A673 (cell line): ENCODE data around the gene ZNF213. TPM values are rescaled to one million over a fixed set of nuclear protein-coding genes. Genes with fewer than 3 reads are reported as not detected.

Experiments used
- BruUV-seq: library from RNA; stranded (reverse); fragments of 400-500 nt; replicated peaks from 2 replicates; lab custom pipeline; 2021; lab: Mats Ljungman, UMichigan
- CTCF ChIA-PET: fragments of 300-600 bp; sonication (Branson Sonifier 250); formaldehyde crosslinking; loops from one replicate; lab custom pipeline; 2022; ENCODE audit warnings: antibody characterized with exemption; lab: Charles Lee
- POLR2A ChIA-PET: fragments of 300-600 bp; sonication (Branson Sonifier 250); formaldehyde crosslinking; loops from one replicate; lab custom pipeline; 2022; ENCODE audit warnings: antibody characterized with exemption; ENCODE audit not compliant: low non-redundant PET; lab: Charles Lee
- DNase-seq: peaks from one replicate; pipeline ENCODE4 v3.0.0-alpha.2; 2015; ENCODE audit warnings: low spot score
- H3K27ac ChIP-seq: fragments of 200-600 bp; sonication (generic); 2 replicates; pipeline ENCODE4 v1.5.1; 2016; ENCODE audit warnings: mixed run types, low read depth, mild to moderate bottlenecking, mixed read lengths, antibody characterized with exemption, low read length; ENCODE audit not compliant: poor library complexity, severe bottlenecking
- H3K27me3 ChIP-seq: fragments of 200-600 bp; sonication (generic); replicated peaks from 2 replicates; pipeline ENCODE4 v1.6.1; 2017; ENCODE audit warnings: mixed run types, low read depth, mild to moderate bottlenecking, mixed read lengths, antibody characterized with exemption, low read length; ENCODE audit not compliant: insufficient read depth, poor library complexity
- H3K36me3 ChIP-seq: fragments of 200-600 bp; sonication (generic); 2 replicates; pipeline ENCODE4 v1.6.1; 2016; ENCODE audit warnings: mixed run types, mild to moderate bottlenecking, mixed read lengths, antibody characterized with exemption, low read length; ENCODE audit not compliant: insufficient read depth, poor library complexity, severe bottlenecking
- H3K4me1 ChIP-seq: fragments of 200-600 bp; sonication (generic); 2 replicates; pipeline ENCODE4 v1.6.1; 2017; ENCODE audit warnings: mixed run types, mild to moderate bottlenecking, mixed read lengths, antibody characterized with exemption, low read length; ENCODE audit not compliant: insufficient read depth, poor library complexity, severe bottlenecking
- H3K4me3 ChIP-seq: fragments of 200-600 bp; sonication (generic); 2 replicates; pipeline ENCODE4 v1.5.1; 2016; ENCODE audit warnings: low read depth, mixed run types, mild to moderate bottlenecking, mixed read lengths, low read length; ENCODE audit not compliant: poor library complexity, severe bottlenecking
- H3K9me3 ChIP-seq: fragments of 200-600 bp; sonication (generic); 2 replicates; pipeline ENCODE4 v1.6.1; 2016; ENCODE audit warnings: mixed run types, low read depth, mild to moderate bottlenecking, mixed read lengths, antibody characterized with exemption, low read length; ENCODE audit not compliant: poor library complexity, severe bottlenecking
- EZH2 ChIP-seq: fragments of 200-600 bp; sonication (generic); IDR thresholded peaks from 2 replicates; pipeline ENCODE4 v1.6.1; 2017; ENCODE audit warnings: borderline replicate concordance, low read depth, mild to moderate bottlenecking, mixed read lengths, antibody characterized with exemption, low read length; ENCODE audit not compliant: poor library complexity, severe bottlenecking
- intact Hi-C: fragments of 100-400 bp; cut with micrococcal nuclease; formaldehyde crosslinking; loops from one replicate; pipeline ENCODE4 v1.10.0; 2022; ENCODE audit not compliant: unreplicated experiment
- total RNA-seq: library from RNA; stranded (reverse); gene quantifications from 2 replicates; pipeline ENCODE4 v1.2.3, GENCODE V29; 2021
- TF ChIP-seq, protein P1 (sequence below): fragments of 300-800, 200-600 bp; sonication (generic); conservative IDR thresholded peaks from 2 replicates; pipeline ENCODE4 v1.5.1; 2017; ENCODE audit warnings: low read depth, mild to moderate bottlenecking, antibody characterized with exemption, low read length, moderate library complexity, mixed read lengths

The ZNF213 gene
- total RNA-seq, 1 experiment from 2014 or later: 16.0 TPM

DNA sequence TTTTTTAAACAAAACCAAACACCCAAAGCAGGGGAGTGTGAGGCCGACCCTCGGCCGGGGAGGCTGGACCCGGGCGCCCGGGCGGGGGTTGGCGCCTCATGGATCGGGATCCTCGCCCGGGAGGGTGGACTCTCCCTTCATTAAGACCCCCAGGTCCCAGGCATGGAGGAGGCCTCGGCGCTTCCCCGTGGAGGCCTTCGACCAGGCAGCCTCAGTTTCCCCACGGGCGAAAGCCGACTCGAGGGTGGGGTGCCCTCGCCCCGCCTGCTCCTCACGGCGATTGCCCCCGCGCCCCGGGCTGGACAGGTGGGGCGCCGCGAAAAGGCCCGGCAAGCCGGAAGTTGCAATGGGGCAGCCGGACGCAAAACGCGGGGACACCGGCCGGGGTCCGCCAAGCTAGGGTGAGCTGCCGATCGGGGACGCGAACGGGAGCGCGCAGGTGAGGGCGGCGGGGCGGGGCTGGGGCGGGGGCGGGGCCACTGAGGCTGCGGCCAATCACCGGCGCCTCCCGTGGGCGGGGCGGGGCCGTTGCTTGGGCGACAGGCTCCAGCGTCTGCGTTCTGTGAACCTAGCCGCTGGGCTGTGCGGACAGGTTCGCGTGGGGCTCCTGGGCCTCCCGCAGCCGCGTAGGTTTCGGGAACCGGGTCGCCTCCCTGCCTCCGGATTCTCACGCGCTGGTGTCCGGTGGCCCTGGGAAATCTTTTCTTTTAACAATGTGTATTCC lies 28.5 kb upstream of the ZNF213 start:
- Histone ChIP-seq H3K9me3 (no peaks in the 10 kb centered on the region), H3K36me3 (no peaks in the 10 kb centered on the region), H3K4me3 (peak overlapping the region; percentile 74), H3K4me1 (peaks cover 8% of the 10 kb centered on the region), H3K27me3 (no peaks in the 10 kb centered on the region), H3K27ac (peak overlapping the region; percentile 77)
- TF ChIP-seq EZH2: no peak
- TF ChIP-seq, protein P1, sequence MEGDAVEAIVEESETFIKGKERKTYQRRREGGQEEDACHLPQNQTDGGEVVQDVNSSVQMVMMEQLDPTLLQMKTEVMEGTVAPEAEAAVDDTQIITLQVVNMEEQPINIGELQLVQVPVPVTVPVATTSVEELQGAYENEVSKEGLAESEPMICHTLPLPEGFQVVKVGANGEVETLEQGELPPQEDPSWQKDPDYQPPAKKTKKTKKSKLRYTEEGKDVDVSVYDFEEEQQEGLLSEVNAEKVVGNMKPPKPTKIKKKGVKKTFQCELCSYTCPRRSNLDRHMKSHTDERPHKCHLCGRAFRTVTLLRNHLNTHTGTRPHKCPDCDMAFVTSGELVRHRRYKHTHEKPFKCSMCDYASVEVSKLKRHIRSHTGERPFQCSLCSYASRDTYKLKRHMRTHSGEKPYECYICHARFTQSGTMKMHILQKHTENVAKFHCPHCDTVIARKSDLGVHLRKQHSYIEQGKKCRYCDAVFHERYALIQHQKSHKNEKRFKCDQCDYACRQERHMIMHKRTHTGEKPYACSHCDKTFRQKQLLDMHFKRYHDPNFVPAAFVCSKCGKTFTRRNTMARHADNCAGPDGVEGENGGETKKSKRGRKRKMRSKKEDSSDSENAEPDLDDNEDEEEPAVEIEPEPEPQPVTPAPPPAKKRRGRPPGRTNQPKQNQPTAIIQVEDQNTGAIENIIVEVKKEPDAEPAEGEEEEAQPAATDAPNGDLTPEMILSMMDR: no peak
- intact Hi-C loops: no loop called here
- peak; percentile 93 for DNase-seq
- CTCF ChIA-PET: interaction anchor here (1.1 kb wide), 1 partner anchor 23 kb away, joined by 10 read pairs; no protein-coding TSS in a partner anchor
- POLR2A ChIA-PET: interaction anchor here (0.6 kb wide), 2 partner anchors 531 to 1496 kb away, joined by 5 to 6 read pairs; no protein-coding TSS in a partner anchor
- no TSS peak for BruUV-seq

DNA sequence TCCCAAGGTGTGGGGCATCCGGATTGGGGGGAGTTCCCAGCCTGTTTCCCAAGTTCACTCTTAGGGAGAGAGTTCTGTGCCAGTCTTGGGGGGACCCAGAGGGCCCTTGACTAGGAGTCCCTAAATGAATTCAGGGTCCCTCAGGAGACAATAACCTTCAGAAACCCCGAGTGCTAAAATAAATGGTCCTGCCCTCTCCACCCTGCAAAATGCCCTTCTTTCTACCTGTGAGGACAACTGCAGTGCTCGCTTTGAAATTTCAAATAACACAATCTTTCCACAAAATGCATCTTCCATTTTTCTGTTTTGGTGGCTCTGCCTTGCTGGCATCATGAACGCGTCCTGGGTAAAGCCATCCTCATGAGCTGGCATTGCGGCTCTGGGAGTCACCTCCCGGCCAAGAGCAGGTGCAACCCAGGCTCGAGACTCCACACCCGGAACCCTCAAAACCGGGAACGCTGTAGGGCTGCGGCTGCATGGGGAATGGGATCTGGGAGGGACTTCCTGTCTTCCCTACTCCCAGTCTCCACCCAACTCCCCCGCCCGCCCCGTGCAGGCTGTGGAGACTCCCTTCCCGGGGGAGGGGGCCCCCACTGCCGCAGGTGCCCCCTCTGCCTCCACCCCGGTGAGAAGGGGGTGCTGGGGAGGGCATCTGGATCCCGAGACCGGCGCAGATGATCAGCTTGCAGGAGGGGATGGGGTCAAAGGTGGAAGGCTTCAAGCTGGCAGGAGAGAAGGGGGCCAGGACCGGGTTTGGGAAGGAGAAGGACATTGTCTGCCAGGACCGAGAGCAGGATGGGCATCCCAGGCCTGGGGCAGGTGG lies 22.6 kb upstream of the ZNF213 start, which contains the start of gene ZNF205:
TSS of gene ZNF205 (plus strand) at position 529 of the 823 bp plus-strand sequence. CDS start 845 bp downstream, outside the sequence.
- no peaks in the 10 kb centered on the region for H3K9me3 ChIP-seq
- no TSS peak for BruUV-seq
- H3K4me1 ChIP-seq: peaks cover 20% of the 10 kb centered on the region
- peak within 1 kb of the TSS; percentile 99 for H3K4me3 ChIP-seq
- peak; percentile 89 for DNase-seq
- intact Hi-C loops: no loop called here
- ChIA-PET CTCF (interaction anchor here (3.2 kb wide), 1 partner anchor 17 kb away, joined by 10 read pairs; no protein-coding TSS in a partner anchor), POLR2A (no interaction called here)
- H3K36me3 ChIP-seq: peaks cover 5% of the 10 kb centered on the region
- H3K27me3 ChIP-seq: no peaks in the 10 kb centered on the region
- peak within 1 kb of the TSS; percentile 70 for H3K27ac ChIP-seq
- no peak for TF ChIP-seq EZH2
- TF ChIP-seq, protein P1: no peak

DNA sequence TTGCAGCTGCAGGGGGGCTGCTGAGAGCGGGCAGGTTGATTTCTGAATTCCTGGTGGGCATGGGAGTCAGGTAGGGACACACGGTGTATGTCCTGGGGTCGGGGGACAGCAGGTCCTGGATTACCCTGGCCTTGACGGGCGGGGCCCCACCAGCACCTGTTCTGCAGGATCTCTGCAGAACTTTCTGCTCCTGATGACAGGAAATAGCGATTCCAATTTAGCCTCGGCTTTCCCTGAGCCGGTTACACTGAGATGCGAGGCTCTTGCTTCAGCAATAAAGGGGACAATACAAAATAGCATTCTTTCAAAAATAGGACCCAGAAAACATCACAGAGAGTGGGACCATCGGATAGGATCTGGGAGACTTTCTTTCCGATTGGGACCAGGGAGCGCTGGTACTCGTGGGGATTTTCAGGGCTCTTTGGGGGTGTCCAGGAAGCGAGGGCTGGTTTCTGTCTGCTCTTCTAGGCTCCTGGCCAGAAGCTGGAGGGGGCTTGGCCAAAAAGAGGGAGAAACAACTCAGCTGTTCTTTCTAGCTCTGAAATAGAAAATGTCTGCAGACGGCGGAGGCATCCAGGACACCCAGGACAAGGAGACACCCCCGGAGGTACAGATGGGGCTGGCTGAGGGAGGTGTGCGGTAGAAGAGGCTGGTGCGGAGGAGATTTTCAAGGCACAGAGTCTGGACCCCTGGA lies 21.8 kb upstream of the ZNF213 start:
- H3K4me1 ChIP-seq: peaks cover 19% of the 10 kb centered on the region
- H3K36me3 ChIP-seq: peaks cover 6% of the 10 kb centered on the region
- H3K27ac ChIP-seq: peak overlapping the region; percentile 70
- H3K4me3 ChIP-seq: peak overlapping the region; percentile 99
- ChIA-PET POLR2A (interaction anchor here (0.6 kb wide), 1 partner anchor 8 kb away, joined by 3 read pairs; no protein-coding TSS in a partner anchor), CTCF (interaction anchor here (3.2 kb wide), 1 partner anchor 17 kb away, joined by 10 read pairs; no protein-coding TSS in a partner anchor)
- no peaks in the 10 kb centered on the region for H3K27me3 ChIP-seq
- H3K9me3 ChIP-seq: no peaks in the 10 kb centered on the region
- TSS peak; percentile 68 for BruUV-seq
- TF ChIP-seq EZH2: no peak
- TF ChIP-seq, protein P1: no peak
- intact Hi-C loops: no loop called here
- DNase-seq: no peak
